Measurements from ENCODE around the gene DZANK1. TPM values are rescaled to one million over a fixed set of nuclear protein-coding genes. Genes with fewer than 3 reads are reported as not detected.

The DZANK1 gene
- 1.3 TPM for total RNA-seq

- peak; percentile 83 to 97 for DNase-seq (ENCODE audit: low spot score in 2 of 2)
- Histone ChIP-seq H3K36me3 (peaks cover 0 to 13% of the 10 kb centered on the region in 2 donors), H3K4me3 (peak within 1 kb of the TSS; percentile 67 to 89), H3K4me1 (peaks cover 0 to 7% of the 10 kb centered on the region in 2 donors), H3K9me3 (no peaks in the 10 kb centered on the region), H3K27ac (peak within 1 kb of the TSS; percentile 81 to 90), H3K27me3 (no peaks in the 10 kb centered on the region)
- intact Hi-C loops (cut with DNase I) = loop anchor here (1.0 to 5.0 kb wide), 7 partner anchors 40 to 498 kb away; partner anchors contain the start of genes KAT14, MGME1, PET117 and SEC23B
- TF ChIP-seq, protein P1, sequence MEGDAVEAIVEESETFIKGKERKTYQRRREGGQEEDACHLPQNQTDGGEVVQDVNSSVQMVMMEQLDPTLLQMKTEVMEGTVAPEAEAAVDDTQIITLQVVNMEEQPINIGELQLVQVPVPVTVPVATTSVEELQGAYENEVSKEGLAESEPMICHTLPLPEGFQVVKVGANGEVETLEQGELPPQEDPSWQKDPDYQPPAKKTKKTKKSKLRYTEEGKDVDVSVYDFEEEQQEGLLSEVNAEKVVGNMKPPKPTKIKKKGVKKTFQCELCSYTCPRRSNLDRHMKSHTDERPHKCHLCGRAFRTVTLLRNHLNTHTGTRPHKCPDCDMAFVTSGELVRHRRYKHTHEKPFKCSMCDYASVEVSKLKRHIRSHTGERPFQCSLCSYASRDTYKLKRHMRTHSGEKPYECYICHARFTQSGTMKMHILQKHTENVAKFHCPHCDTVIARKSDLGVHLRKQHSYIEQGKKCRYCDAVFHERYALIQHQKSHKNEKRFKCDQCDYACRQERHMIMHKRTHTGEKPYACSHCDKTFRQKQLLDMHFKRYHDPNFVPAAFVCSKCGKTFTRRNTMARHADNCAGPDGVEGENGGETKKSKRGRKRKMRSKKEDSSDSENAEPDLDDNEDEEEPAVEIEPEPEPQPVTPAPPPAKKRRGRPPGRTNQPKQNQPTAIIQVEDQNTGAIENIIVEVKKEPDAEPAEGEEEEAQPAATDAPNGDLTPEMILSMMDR (IDR thresholded peaks at IDR 0.05) = no peak
Measured at GRCh38 chr20:18466894-18467730, at the start of gene DZANK1, which contains the start of gene POLR3F. Gene DZANK1, minus strand, starts transcription at chr20:18467030. Its CDS starts 1,672 bp downstream, at chr20:18465358. Gene POLR3F, plus strand, starts transcription at chr20:18467390. Its CDS starts 117 bp downstream, at chr20:18467507.

- no peak for DNase-seq (ENCODE audit: low spot score in 2 of 2)
- H3K27ac ChIP-seq = no peak overlapping the region
- H3K4me1 ChIP-seq = no peaks in the 10 kb centered on the region
- no peak overlapping the region for H3K4me3 ChIP-seq
- intact Hi-C loops (cut with DNase I) = no loop called here
- no peaks in the 10 kb centered on the region for H3K27me3 ChIP-seq
- H3K9me3 ChIP-seq = no peaks in the 10 kb centered on the region
- TF ChIP-seq, protein P1 (IDR thresholded peaks at IDR 0.05) = no peak
- H3K36me3 ChIP-seq = peaks cover 4 to 56% of the 10 kb centered on the region in 2 donors
Measured at GRCh38 chr20:18515973-18516372, 49.1 kb upstream of the DZANK1 start.

DNA sequence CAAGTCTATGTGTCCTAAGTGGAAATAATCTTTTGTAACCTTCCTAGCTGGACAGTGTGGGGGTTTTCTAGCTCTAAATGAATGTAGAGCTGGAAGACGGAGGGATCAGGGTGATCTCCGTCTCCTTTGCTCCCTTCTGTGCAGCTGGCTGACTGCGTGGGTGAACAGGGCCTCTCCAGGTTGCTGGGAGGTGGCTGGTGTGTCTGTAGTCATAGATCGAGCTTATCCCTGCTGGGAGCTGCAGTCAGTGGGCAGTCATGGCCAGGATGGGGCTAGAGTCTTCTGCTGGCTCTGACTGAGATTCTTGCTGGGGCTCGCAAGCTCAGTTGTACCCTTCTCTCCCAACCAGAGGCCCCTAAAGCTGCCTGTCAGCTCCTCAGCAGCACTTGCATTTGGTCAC lies 47.3 kb upstream of the DZANK1 start:
- Histone ChIP-seq H3K9me3 (no peaks in the 10 kb centered on the region), H3K27me3 (no peaks in the 10 kb centered on the region), H3K4me1 (no peaks in the 10 kb centered on the region), H3K27ac (no peak overlapping the region), H3K4me3 (no peak overlapping the region), H3K36me3 (peaks cover 4 to 54% of the 10 kb centered on the region in 2 donors)
- TF ChIP-seq, protein P1 (IDR thresholded peaks at IDR 0.05) = no peak
- intact Hi-C loops (cut with DNase I) = no loop called here
- DNase-seq (ENCODE audit: low spot score in 2 of 2) = no peak

DNA sequence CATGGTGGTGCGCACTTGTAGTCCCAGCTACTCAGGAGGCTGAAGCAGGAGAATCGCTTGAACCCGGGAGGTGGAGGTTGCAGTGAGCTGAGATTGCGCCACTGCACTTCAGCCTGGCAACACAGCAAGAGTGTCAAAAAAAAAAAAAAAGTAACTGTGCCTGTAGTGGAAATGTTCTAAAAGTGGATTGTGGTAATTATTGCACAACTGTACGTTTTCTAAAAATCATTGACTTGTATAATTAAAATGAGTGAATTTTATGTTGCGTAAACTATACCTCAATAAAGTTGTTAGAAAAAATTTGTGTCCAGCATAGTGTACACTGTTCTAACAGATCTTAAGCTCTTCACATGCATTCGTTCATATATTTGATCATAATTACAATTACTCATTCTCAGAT lies 46.4 kb upstream of the DZANK1 start:
- no peaks in the 10 kb centered on the region for H3K27me3 ChIP-seq
- H3K4me3 ChIP-seq = no peak overlapping the region
- H3K4me1 ChIP-seq = peaks cover 4 to 7% of the 10 kb centered on the region in 2 donors
- H3K27ac ChIP-seq = no peak overlapping the region
- no peak for DNase-seq (ENCODE audit: low spot score in 2 of 2)
- TF ChIP-seq, protein P1 (IDR thresholded peaks at IDR 0.05) = no peak
- peaks cover 4 to 54% of the 10 kb centered on the region in 2 donors for H3K36me3 ChIP-seq
- intact Hi-C loops (cut with DNase I) = no loop called here
- H3K9me3 ChIP-seq = no peaks in the 10 kb centered on the region

DNA sequence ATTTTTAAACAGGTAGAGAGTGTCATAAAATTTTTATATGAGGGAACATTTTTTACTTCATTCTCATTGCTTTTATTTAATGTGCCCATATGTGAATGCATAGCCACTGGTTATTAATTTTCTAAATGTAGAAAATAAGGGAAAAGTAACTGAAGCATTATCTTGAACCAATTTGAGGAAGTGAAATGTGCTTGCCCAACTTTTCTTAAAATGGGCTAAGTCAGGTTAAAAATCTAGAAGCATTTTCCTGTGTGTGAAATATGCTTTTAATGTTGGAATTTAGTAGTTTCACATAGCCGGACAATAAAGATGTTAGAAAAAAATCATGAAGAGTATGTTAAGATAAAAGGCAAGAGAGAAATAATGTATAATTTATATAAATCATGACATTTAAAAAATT lies 44.7 kb upstream of the DZANK1 start:
- Histone ChIP-seq H3K4me3 (no peak overlapping the region), H3K9me3 (no peaks in the 10 kb centered on the region), H3K27ac (no peak overlapping the region), H3K27me3 (no peaks in the 10 kb centered on the region), H3K36me3 (peaks cover 1 to 46% of the 10 kb centered on the region in 2 donors), H3K4me1 (peaks cover 4 to 11% of the 10 kb centered on the region in 2 donors)
- no peak for DNase-seq (ENCODE audit: low spot score in 2 of 2)
- TF ChIP-seq, protein P1 (IDR thresholded peaks at IDR 0.05) = no peak
- intact Hi-C loops (cut with DNase I) = no loop called here

Data from ascending aorta (tissue), 2 donors.